ENCODE results near the gene GPX1.

GRCh38 chr3:49389297-49389696 lies 31.1 kb upstream of the GPX1 start:
- TF ChIP-seq, protein P1, sequence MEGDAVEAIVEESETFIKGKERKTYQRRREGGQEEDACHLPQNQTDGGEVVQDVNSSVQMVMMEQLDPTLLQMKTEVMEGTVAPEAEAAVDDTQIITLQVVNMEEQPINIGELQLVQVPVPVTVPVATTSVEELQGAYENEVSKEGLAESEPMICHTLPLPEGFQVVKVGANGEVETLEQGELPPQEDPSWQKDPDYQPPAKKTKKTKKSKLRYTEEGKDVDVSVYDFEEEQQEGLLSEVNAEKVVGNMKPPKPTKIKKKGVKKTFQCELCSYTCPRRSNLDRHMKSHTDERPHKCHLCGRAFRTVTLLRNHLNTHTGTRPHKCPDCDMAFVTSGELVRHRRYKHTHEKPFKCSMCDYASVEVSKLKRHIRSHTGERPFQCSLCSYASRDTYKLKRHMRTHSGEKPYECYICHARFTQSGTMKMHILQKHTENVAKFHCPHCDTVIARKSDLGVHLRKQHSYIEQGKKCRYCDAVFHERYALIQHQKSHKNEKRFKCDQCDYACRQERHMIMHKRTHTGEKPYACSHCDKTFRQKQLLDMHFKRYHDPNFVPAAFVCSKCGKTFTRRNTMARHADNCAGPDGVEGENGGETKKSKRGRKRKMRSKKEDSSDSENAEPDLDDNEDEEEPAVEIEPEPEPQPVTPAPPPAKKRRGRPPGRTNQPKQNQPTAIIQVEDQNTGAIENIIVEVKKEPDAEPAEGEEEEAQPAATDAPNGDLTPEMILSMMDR (IDR thresholded peaks at IDR 0.05) = no peak
- no peak for TF ChIP-seq POLR2A (IDR thresholded peaks at IDR 0.05)
